ENCODE measurements around the gene SLC25A23. TPM values are rescaled to one million over a fixed set of nuclear protein-coding genes. Genes with fewer than 3 reads are reported as not detected.
"Not testable (repeated sequence)": the region's sequence is repeated elsewhere in the genome, so short reads cannot be mapped to it uniquely, and the experiment has no call there.

The SLC25A23 gene
- total RNA-seq (100 to 1,000 TPM in 6 of 9 donors, 10 to 100 TPM in 3; 78.4 to 208 (median 114) TPM), polyA plus RNA-seq (100 to 1,000 TPM in 1 of 2 donors, 10 to 100 TPM in 1; 64.4 to 120 TPM)
- long read RNA-seq, donor 1, partial matches to known transcripts: 6 of 74 reads
- long read RNA-seq, donor 1, other reads (novel, unspliced or antisense): 63 of 74 reads
- long read RNA-seq, donor 2, partial matches to known transcripts: 2 of 23 reads
- long read RNA-seq, donor 2, other reads (novel, unspliced or antisense): 19 of 23 reads
- long read RNA-seq, donor 3, transcript SLC25A23-202 (10 exons, 3,425 nt): major isoform, 16 of 159 reads
- long read RNA-seq, donor 3, partial matches to known transcripts: 14 of 159 reads
- long read RNA-seq, donor 3, other reads (novel, unspliced or antisense): 128 of 159 reads

- Histone ChIP-seq H3K4me3 (peak within 1 kb of the TSS; percentile 32 to 89 (median 78)), H3K27me3 (peaks cover 11 to 20% (median 13%) of the 10 kb centered on the region in 9 donors), H3K4me1 (peaks cover 0 to 32% (median 8%) of the 10 kb centered on the region in 12 donors), H3K27ac (peak within 1 kb of the TSS in 11 of 12 donors; percentile 55 to 91 (median 75)), H3K36me3 (peaks cover 0 to 17% (median 6%) of the 10 kb centered on the region in 9 donors), H3K9me3 (peaks cover 0 to 8% (median under 1%) of the 10 kb centered on the region in 12 donors)
- DNase-seq (peak; percentile 62 to 86 (median 76)), ATAC-seq (peak; percentile 56 to 80 (median 78))
- 1 to 7% (median 1%) methylated on average over 14 to 70 of the region's 70 CpGs for WGBS, 4 donors
- TF ChIP-seq POLR2A (IDR thresholded peaks at IDR 0.05): no peak
- TF ChIP-seq CTCF (IDR thresholded peaks at IDR 0.05): no peak
- intact Hi-C loops (cut with DNase I): loop anchor here in 1 of 10 donors (1.0 kb wide), 1 partner anchor 34 kb away; no protein-coding TSS in a partner anchor
These were observed at the start of gene SLC25A23 for GRCh38 chr19:6459262-6460098. TSS of gene SLC25A23 (minus strand) at chr19:6459792. CDS start at chr19:6459628, 164 bp downstream.

GRCh38 chr19:6508028-6508771 is 48.6 kb upstream of the SLC25A23 start:
- H3K4me3 ChIP-seq; H3K27ac ChIP-seq; H3K36me3 ChIP-seq; DNase-seq; intact Hi-C loops (cut with DNase I); H3K4me1 ChIP-seq; ATAC-seq; H3K9me3 ChIP-seq: not testable (repeated sequence)
- H3K27me3 ChIP-seq: peaks cover 0 to 12% (median 3%) of the 10 kb centered on the region in 9 donors
- 84 to 89% (median 87%) methylated on average over 9 of the region's 9 CpGs for WGBS, 4 donors

GRCh38 chr19:6503407-6504201 is 44.0 kb upstream of the SLC25A23 start:
- Histone ChIP-seq H3K27ac (no peak overlapping the region), H3K9me3 (no peaks in the 10 kb centered on the region), H3K4me1 (peaks cover 0 to 16% (median 7%) of the 10 kb centered on the region in 12 donors), H3K4me3 (no peak overlapping the region), H3K36me3 (no peaks in the 10 kb centered on the region), H3K27me3 (peaks cover 21 to 51% (median 38%) of the 10 kb centered on the region in 9 donors)
- TF ChIP-seq CTCF (IDR thresholded peaks at IDR 0.05): no peak
- TF ChIP-seq POLR2A (IDR thresholded peaks at IDR 0.05): no peak
- peak in 2 of 4 donors; percentile 32 to 53 for ATAC-seq
- WGBS, 4 donors: 68 to 78% (median 71%) methylated on average over 9 of the region's 9 CpGs
- DNase-seq: peak in 4 of 5 donors; percentile 19 to 67 (median 46)
- intact Hi-C loops (cut with DNase I): no loop called here

Measured in heart left ventricle (tissue), 16 donors.